ENCODE measurements around the gene SPX. TPM values are rescaled to one million over a fixed set of nuclear protein-coding genes. Genes with fewer than 3 reads are reported as not detected.

Gene SPX
- total RNA-seq, 1 experiment from 2014 or later, result 328 TPM

DNA sequence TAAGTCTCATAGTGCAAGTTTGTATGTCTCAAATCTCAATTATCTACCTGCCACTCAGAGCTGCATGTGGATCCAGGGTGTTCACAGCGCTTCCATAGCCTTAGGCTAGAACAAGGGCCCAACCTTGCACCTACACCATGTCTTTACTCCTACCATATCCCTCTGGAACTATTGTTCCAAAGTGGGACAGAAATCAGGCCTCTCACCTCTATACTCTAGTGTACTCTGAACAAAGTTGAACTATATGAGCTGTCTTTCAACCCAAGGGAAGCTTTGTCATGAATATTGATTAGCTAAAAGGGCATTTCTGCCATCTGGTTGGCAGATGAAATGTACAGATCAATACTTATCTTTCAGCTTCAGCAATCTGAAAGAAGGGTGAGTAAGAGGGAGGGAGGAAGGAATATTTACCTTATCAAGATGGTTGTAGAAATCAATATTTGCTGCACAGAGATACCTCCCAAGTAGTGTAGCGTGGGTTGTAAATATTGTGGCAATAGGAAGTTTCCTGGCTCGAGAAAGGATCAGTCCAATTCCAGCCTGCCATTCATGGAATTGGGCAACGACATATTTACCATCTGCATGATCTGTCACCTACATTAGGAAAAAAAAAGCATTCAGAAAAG, 47.8 kb downstream of the SPX start:
- DNase-seq (ENCODE audit: extremely low read depth, low read depth), result no peak

DNA sequence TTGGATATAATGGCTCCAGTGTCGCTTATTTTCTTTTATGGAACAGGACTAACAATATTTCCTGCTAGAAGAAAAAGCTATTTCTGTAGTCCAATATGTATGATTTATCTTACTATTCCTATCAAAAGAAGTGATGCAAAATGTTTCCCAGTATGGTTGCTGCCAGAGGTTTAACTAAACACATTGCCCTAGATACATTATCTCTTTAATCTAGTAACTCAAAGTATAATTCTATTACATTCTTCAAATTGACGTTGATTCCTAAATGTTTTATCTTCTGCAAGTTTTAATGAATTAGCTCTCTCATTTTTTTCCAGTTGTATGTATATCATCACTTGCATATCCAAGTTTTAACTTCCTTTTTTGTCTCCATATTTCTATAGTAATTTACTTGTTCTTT, 50.3 kb downstream of the SPX start:
- DNase-seq (ENCODE audit: extremely low read depth, low read depth), result no peak

DNA sequence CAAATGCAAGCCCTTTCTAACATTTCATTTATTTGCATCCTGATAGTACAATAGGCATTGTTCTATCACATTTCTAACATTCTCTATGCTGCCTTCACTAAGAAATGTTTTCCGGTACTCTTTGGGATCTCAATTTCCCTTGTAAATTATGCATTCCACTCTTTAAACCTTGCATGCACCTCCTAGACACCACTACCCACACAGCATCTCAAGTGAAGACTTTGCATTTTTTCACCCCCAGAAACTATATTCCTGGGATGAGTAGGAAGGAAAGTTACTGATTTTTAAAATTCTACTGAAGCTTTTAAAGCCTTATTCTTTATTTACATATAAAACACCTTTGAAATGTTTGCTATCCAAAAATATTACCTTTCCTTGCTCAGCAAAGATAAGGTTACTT, 51.4 kb downstream of the SPX start:
- DNase-seq (ENCODE audit: extremely low read depth, low read depth), result no peak

DNA sequence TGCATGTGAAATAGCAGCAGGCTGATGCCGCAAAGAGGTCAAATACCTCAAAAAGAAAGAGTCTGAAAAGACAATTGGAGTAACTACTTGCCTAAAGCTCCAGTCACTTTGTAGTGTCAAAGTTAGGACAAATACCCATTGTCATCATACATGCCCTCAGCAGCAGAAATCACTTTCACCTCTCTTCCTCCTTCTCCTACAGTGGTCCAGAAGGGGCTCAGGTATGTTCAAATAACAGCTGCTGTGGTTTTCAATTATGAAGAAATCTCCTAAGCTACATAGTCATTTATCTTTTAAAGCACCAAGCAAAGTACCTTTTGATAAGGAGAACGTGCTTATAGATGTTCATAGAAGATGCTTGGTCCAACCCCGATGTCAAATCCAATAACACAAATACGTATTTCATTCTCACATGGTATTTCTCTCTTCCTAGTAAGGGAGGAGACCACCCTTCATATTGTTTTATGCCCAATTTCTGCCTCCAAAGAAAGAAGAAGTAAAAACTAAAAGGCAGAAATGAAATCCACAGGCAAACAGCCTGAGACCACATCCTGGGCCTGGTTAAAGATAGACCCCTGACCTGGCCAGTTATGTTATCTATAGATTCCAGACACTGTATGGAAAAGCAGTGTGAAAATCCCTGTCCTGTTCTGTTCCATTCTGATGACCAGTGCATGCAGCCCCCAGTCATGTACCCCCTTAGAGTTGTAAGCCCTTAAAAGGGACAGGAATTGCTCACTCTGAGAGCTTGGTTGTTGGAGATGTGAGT, 54.8 kb downstream of the SPX start:
- no peak for DNase-seq (ENCODE audit: extremely low read depth, low read depth)

Other genes with a start within 250 kb of the SPX start
- not detected in 2 replicates for gene SLCO1A2, start 191.4 kb upstream of the SPX start, total RNA-seq (2014; rRNA removed; shearing (Covaris generic))
- not detected in 2 replicates for gene IAPP, start 153.4 kb upstream of the SPX start, total RNA-seq (2014; rRNA removed; shearing (Covaris generic))
- 26.0 and 35.1 TPM in 2 replicates for gene PYROXD1, start 88.6 kb upstream of the SPX start, total RNA-seq (2014; rRNA removed; shearing (Covaris generic))
- gene RECQL, start 24.7 kb upstream of the SPX start, total RNA-seq (2014; rRNA removed; shearing (Covaris generic)), result 38.0 and 41.3 TPM in 2 replicates
- 50.0 and 55.9 TPM in 2 replicates for gene GOLT1B, start 24.5 kb upstream of the SPX start, total RNA-seq (2014; rRNA removed; shearing (Covaris generic))
- gene GYS2, start 78.6 kb downstream of the SPX start, total RNA-seq (2014; rRNA removed; shearing (Covaris generic)), result not detected in 2 replicates
- gene LDHB, start 131.5 kb downstream of the SPX start, total RNA-seq (2014; rRNA removed; shearing (Covaris generic)), result 1,086 and 1,158 TPM in 2 replicates
- 2.7 and 2.9 TPM in 2 replicates for gene KCNJ8, start 248.4 kb downstream of the SPX start, total RNA-seq (2014; rRNA removed; shearing (Covaris generic))

All from NCI-H460 (cell line).